Ureter (tissue), 1 donor: ENCODE measurements around the gene ILF2. TPM values are rescaled to one million over a fixed set of nuclear protein-coding genes. Genes with fewer than 3 reads are reported as not detected.
A peak's percentile ranks its signal among the peaks of the same experiment; 100 is the strongest.
"Not testable (repeated sequence)": the region's sequence is repeated elsewhere in the genome, so short reads cannot be mapped to it uniquely, and the experiment has no call there.

ENCODE experiments used
- DNase-seq: peaks from one replicate; pipeline ENCODE4 v3.0.0-alpha.2; 2020; ENCODE audit warnings: low spot score
- total RNA-seq: library from RNA; stranded (reverse); gene quantifications from one replicate; pipeline ENCODE4 v1.2.4, GENCODE V29; 2023
- donor health status: DM: yes; HTN: yes; CAD: no.

The ILF2 gene
- total RNA-seq, 1 donor from 2014 or later, result 131 TPM

- no peak for DNase-seq
These were observed 8.7 kb upstream of the ILF2 start for GRCh38 chr1:153679337-153680119.

- DNase-seq, result peak; percentile 63
These were observed 7.9 kb upstream of the ILF2 start, which contains the start of gene NPR1 for GRCh38 chr1:153678519-153679336. Gene NPR1 (plus strand): TSS chr1:153678688. CDS start chr1:153679109, 421 bp downstream.

GRCh38 chr1:153677718-153678518 lies 7.1 kb upstream of the ILF2 start:
- peak; percentile 60 for DNase-seq

GRCh38 chr1:153673511-153673910 lies 2.7 kb upstream of the ILF2 start:
- DNase-seq, result no peak

GRCh38 chr1:153671628-153672353 lies 998 bp upstream of the ILF2 start:
- peak; percentile 59 for DNase-seq

- no peak for DNase-seq
These were observed 435 bp downstream of the ILF2 start for GRCh38 chr1:153670257-153670858.

- DNase-seq, result no peak
These were observed 1.2 kb downstream of the ILF2 start for GRCh38 chr1:153669606-153670005.

GRCh38 chr1:153668672-153669071 lies 2.1 kb downstream of the ILF2 start:
- DNase-seq, result not testable (repeated sequence)

GRCh38 chr1:153667439-153667838 lies 3.4 kb downstream of the ILF2 start:
- DNase-seq, result no peak

- DNase-seq, result no peak
These were observed 7.6 kb downstream of the ILF2 start for GRCh38 chr1:153663211-153663610.

GRCh38 chr1:153662269-153662668 lies 8.5 kb downstream of the ILF2 start:
- no peak for DNase-seq

- no peak for DNase-seq
These were observed 9.6 kb downstream of the ILF2 start for GRCh38 chr1:153661111-153661708.

- DNase-seq, result no peak
These were observed 11.1 kb downstream of the ILF2 start for GRCh38 chr1:153659656-153660055.

GRCh38 chr1:153659175-153659534 lies 11.6 kb downstream of the ILF2 start:
- no peak for DNase-seq

GRCh38 chr1:153658400-153659174 lies 12.2 kb downstream of the ILF2 start, which contains the start of gene SNAPIN:
Gene SNAPIN (plus strand): TSS chr1:153658703. CDS start chr1:153658744, 41 bp downstream.
- peak; percentile 94 for DNase-seq

GRCh38 chr1:153655333-153655732 lies 15.5 kb downstream of the ILF2 start:
- no peak for DNase-seq

GRCh38 chr1:153652805-153653500 lies 17.8 kb downstream of the ILF2 start:
- no peak for DNase-seq

- DNase-seq, result no peak
These were observed 19.0 kb downstream of the ILF2 start for GRCh38 chr1:153651771-153652170.

- DNase-seq, result no peak
These were observed 20.9 kb downstream of the ILF2 start for GRCh38 chr1:153649863-153650235.
